Loucy (cell line): ENCODE data around the gene MITF.

Source experiments
- H2AFZ ChIP-seq: fragments of 200-600 bp; sonication (generic); 2 replicates; pipeline ENCODE4 v1.6.0; 2016; ENCODE audit warnings: antibody characterized with exemption, mild to moderate bottlenecking, low read length, moderate library complexity
- H3F3A ChIP-seq: fragments of 200-600 bp; 2 replicates; pipeline ENCODE4 v1.6.0; 2016; ENCODE audit warnings: antibody characterized with exemption, low read depth, mild to moderate bottlenecking
- H3K27me3 ChIP-seq: fragments of 200-600 bp; sonication (generic); 2 replicates; pipeline ENCODE4 v1.6.1; 2014; ENCODE audit warnings: low read length, mild to moderate bottlenecking; ENCODE audit not compliant: insufficient read depth, poor library complexity, severe bottlenecking
- H3K36me3 ChIP-seq: fragments of 200-600 bp; sonication (generic); 2 replicates; pipeline ENCODE4 v1.6.1; 2016; ENCODE audit warnings: low read length; ENCODE audit not compliant: insufficient read depth
- H3K4me1 ChIP-seq: fragments of 200-600 bp; sonication (generic); 2 replicates; pipeline ENCODE4 v1.5.1; 2014; ENCODE audit warnings: low read length, mild to moderate bottlenecking; ENCODE audit not compliant: insufficient read depth, poor library complexity, severe bottlenecking
- H3K4me2 ChIP-seq: fragments of 200-600 bp; sonication (generic); 2 replicates; pipeline ENCODE4 v1.6.0; 2014; ENCODE audit warnings: antibody characterized with exemption, low read length, low read depth, mild to moderate bottlenecking; ENCODE audit not compliant: poor library complexity, severe bottlenecking
- H3K4me3 ChIP-seq: fragments of 200-600 bp; sonication (generic); 2 replicates; pipeline ENCODE4 v1.5.1; 2014; ENCODE audit warnings: low read length, mild to moderate bottlenecking, mixed read lengths; ENCODE audit not compliant: poor library complexity, severe bottlenecking
- H3K79me2 ChIP-seq: fragments of 200-600 bp; sonication (generic); 2 replicates; pipeline ENCODE4 v1.6.1; 2014; ENCODE audit warnings: low read length; ENCODE audit not compliant: insufficient read depth
- H3K9ac ChIP-seq: fragments of 200-600 bp; sonication (generic); 2 replicates; pipeline ENCODE4 v1.6.0; 2014; ENCODE audit warnings: mild to moderate bottlenecking, low read depth, low read length, moderate library complexity; ENCODE audit not compliant: poor library complexity, severe bottlenecking
- H3K9me2 ChIP-seq: fragments of 200-600 bp; sonication (generic); replicated peaks from 2 replicates; pipeline ENCODE4 v1.6.1; 2016; ENCODE audit warnings: low read depth, low read length, mixed read lengths
- H3K9me3 ChIP-seq: fragments of 200-600 bp; sonication (generic); 2 replicates; pipeline ENCODE4 v1.6.1; 2014; ENCODE audit warnings: mild to moderate bottlenecking, antibody characterized with exemption, low read length, low read depth; ENCODE audit not compliant: insufficient read depth
- H4K20me1 ChIP-seq: fragments of 200-600 bp; sonication (generic); 2 replicates; pipeline ENCODE4 v1.6.0; 2014; ENCODE audit warnings: antibody characterized with exemption, low read length, mild to moderate bottlenecking; ENCODE audit not compliant: insufficient read depth, poor library complexity, severe bottlenecking
- EZH2phosphoT487 ChIP-seq: fragments of 200-600 bp; IDR thresholded peaks from 2 replicates; pipeline ENCODE4 v1.6.1; 2018; ENCODE audit warnings: antibody characterized with exemption, mild to moderate bottlenecking, moderate library complexity, borderline replicate concordance
- TF ChIP-seq, protein P1 (sequence below): fragments of 200-600 bp; sonication (generic); conservative IDR thresholded peaks from 2 replicates; pipeline ENCODE4 v1.5.1; 2014; ENCODE audit warnings: mild to moderate bottlenecking, antibody characterized with exemption, low read length

The MITF gene

DNA sequence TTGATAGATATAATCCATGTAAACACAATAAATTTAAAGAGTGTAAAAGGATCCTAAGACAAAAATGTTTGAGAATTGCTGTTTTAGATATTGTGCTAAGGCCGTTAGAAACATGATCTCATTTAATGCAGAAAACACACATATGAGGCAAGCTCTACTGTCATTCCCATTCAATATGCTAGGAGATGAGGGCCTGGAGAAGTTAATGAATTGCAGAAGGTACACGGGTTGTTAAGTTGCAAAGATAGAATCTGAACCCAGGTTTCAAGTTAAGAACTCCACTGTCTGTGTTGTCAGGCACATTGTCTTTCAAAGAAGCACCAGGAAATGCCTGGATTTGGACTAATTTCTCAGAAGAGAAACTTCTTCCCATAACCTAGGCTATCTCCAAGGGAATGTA, 195.1 kb downstream of the MITF start:
- TF ChIP-seq EZH2phosphoT487 = no peak
- TF ChIP-seq, protein P1, sequence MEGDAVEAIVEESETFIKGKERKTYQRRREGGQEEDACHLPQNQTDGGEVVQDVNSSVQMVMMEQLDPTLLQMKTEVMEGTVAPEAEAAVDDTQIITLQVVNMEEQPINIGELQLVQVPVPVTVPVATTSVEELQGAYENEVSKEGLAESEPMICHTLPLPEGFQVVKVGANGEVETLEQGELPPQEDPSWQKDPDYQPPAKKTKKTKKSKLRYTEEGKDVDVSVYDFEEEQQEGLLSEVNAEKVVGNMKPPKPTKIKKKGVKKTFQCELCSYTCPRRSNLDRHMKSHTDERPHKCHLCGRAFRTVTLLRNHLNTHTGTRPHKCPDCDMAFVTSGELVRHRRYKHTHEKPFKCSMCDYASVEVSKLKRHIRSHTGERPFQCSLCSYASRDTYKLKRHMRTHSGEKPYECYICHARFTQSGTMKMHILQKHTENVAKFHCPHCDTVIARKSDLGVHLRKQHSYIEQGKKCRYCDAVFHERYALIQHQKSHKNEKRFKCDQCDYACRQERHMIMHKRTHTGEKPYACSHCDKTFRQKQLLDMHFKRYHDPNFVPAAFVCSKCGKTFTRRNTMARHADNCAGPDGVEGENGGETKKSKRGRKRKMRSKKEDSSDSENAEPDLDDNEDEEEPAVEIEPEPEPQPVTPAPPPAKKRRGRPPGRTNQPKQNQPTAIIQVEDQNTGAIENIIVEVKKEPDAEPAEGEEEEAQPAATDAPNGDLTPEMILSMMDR = no peak
- H3K9ac ChIP-seq = no peak overlapping the region

DNA sequence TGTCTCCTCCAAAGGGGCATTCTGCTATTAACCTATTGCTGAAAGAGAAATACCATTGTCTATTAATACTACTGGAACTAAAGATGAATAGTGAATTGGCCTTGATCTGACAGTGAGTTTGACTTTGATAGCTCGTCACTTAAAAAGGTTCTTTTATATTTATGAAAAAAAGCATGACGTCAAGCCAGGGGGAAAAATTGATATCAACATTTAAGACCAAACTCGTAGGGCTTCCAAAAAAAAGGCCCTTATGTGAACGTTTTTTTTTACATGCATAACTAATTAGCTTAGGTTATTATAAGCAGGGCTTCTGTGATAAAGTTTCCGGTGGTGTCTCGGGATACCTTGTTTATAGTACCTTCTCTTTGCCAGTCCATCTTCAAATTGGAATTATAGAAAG, 197.0 kb downstream of the MITF start:
- Histone ChIP-seq H3K9ac (no peak overlapping the region), H3K27me3 (no peaks in the 10 kb centered on the region), H3K9me2 (no peaks in the 10 kb centered on the region), H3F3A (no peaks in the 10 kb centered on the region), H3K9me3 (no peaks in the 10 kb centered on the region), H4K20me1 (no peaks in the 10 kb centered on the region), H3K4me1 (no peaks in the 10 kb centered on the region), H2AFZ (no peak overlapping the region), H3K4me3 (no peak overlapping the region), H3K79me2 (no peaks in the 10 kb centered on the region), H3K4me2 (no peak overlapping the region), H3K36me3 (no peaks in the 10 kb centered on the region)
- TF ChIP-seq EZH2phosphoT487 = no peak
- TF ChIP-seq, protein P1 = no peak

More for the DNA sequence above, 195.1 kb downstream of the MITF start:
- H2AFZ ChIP-seq = no peak overlapping the region
- H3K9me3 ChIP-seq = no peaks in the 10 kb centered on the region
- H4K20me1 ChIP-seq = no peaks in the 10 kb centered on the region
- H3K27me3 ChIP-seq = no peaks in the 10 kb centered on the region
- H3K36me3 ChIP-seq = no peaks in the 10 kb centered on the region
- H3K9me2 ChIP-seq = no peaks in the 10 kb centered on the region
- H3K4me2 ChIP-seq = no peak overlapping the region
- no peak overlapping the region for H3K4me3 ChIP-seq
- H3K4me1 ChIP-seq = no peaks in the 10 kb centered on the region
- H3F3A ChIP-seq = no peaks in the 10 kb centered on the region
- no peaks in the 10 kb centered on the region for H3K79me2 ChIP-seq

DNA sequence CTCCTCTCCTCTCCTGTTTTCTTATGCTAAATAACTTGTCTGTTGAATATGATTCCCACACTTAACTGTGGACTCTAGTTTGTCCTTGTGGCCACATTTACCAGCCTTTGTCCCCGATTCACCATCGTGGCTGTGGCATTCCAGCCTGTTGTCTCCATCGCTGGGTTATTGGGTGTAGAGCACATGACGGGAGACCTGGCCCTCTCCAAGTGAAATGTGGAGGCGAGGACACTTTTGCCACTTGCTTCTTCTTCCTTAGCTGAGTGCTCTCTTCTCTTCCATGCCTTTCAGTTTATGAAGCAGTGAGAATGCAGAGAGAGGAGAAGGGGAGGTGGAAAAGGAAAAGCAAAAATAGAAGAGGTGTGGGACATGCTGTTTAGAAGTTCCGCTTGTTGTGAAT, 198.8 kb downstream of the MITF start:
- Histone ChIP-seq H3K9me3 (no peaks in the 10 kb centered on the region), H3K27me3 (no peaks in the 10 kb centered on the region), H2AFZ (no peak overlapping the region), H3K79me2 (no peaks in the 10 kb centered on the region), H3K36me3 (no peaks in the 10 kb centered on the region), H4K20me1 (no peaks in the 10 kb centered on the region), H3K9ac (no peak overlapping the region), H3K4me3 (no peak overlapping the region), H3K4me1 (no peaks in the 10 kb centered on the region), H3K4me2 (no peak overlapping the region), H3F3A (no peaks in the 10 kb centered on the region), H3K9me2 (no peaks in the 10 kb centered on the region)
- TF ChIP-seq, protein P1 = no peak
- TF ChIP-seq EZH2phosphoT487 = no peak
